ENCODE data around the gene UNC45B. TPM values are rescaled to one million over a fixed set of nuclear protein-coding genes. Genes with fewer than 3 reads are reported as not detected.
"Not testable (repeated sequence)": the region's sequence is repeated elsewhere in the genome, so short reads cannot be mapped to it uniquely, and the experiment has no call there.

Gene UNC45B
- total RNA-seq, 1 experiment from 2014 or later: not detected

DNA sequence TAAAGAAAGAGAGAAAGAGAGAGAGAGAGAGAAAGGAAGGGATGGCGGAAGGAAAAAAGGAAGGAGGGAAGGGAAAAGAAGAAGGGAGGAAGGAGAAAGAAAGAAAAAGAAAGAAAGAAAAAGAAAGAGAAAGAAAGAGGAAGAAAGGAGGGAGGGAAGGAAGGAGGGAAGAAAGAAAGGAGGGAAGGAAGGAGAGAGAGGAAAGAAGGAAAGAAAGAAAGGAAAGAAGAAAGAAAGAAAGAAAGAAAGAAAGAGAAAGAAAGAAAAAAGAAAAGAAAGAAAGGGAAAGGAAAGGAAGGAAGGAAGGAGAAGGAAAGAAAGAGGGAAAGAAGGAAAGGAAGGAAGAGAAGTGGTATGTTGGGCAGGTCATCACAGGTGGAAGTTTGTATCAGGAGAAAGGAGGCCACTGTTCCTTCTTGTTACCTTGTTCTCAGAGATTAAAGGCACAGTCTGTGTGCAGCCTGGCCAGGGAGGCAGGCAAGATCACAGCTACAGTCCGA, 27.3 kb downstream of the UNC45B start:
- Mint-ChIP-seq H3K27ac (ENCODE audit: unreplicated experiment) (no peak overlapping the region), H3K4me1 (ENCODE audit: low read depth, unreplicated experiment) (no peaks in the 10 kb centered on the region), H3K4me3 (ENCODE audit: unreplicated experiment) (no peak overlapping the region), H3K9me3 (ENCODE audit: unreplicated experiment) (no peaks in the 10 kb centered on the region), H3K27me3 (ENCODE audit: insufficient read depth, unreplicated experiment) (peaks cover 3% of the 10 kb centered on the region), H3K36me3 (ENCODE audit: insufficient read depth, unreplicated experiment) (no peaks in the 10 kb centered on the region)
- H3K9me3 ChIP-seq: no peaks in the 10 kb centered on the region
- DNase-seq: no peak
- H3K4me1 ChIP-seq: 0 out of 2 replicates have a peak, but pooled peaks cover 4% of the 10 kb centered on the region
- no peak overlapping the region for H3K4me3 ChIP-seq (ENCODE audit: low read depth, low read length)
- no peak for TF ChIP-seq CTCF (IDR thresholded peaks at IDR 0.05; ENCODE audit: insufficient read depth in 1 of 2, low read depth in 1 of 2, low read length in 1 of 2, severe bottlenecking in 1 of 2, unreplicated experiment in 1 of 2)
- no TSS peak for BruUV-seq (replicated peaks)
- POLR2A ChIA-PET: no interaction called here
- no peaks in the 10 kb centered on the region for H3K36me3 ChIP-seq (ENCODE audit: control insufficient read depth, insufficient read depth, low read length)
- H3K27me3 ChIP-seq (replicated peaks; ENCODE audit: control insufficient read depth, insufficient read depth, low read length): no peaks in the 10 kb centered on the region; the same call in 1 of the 2 replicates
- intact Hi-C loops (cut with micrococcal nuclease; ENCODE audit: unreplicated experiment): loop anchor here (5.0 kb wide), 1 partner anchor 137 kb away; no protein-coding TSS in a partner anchor
- CTCF ChIA-PET: no interaction called here

DNA sequence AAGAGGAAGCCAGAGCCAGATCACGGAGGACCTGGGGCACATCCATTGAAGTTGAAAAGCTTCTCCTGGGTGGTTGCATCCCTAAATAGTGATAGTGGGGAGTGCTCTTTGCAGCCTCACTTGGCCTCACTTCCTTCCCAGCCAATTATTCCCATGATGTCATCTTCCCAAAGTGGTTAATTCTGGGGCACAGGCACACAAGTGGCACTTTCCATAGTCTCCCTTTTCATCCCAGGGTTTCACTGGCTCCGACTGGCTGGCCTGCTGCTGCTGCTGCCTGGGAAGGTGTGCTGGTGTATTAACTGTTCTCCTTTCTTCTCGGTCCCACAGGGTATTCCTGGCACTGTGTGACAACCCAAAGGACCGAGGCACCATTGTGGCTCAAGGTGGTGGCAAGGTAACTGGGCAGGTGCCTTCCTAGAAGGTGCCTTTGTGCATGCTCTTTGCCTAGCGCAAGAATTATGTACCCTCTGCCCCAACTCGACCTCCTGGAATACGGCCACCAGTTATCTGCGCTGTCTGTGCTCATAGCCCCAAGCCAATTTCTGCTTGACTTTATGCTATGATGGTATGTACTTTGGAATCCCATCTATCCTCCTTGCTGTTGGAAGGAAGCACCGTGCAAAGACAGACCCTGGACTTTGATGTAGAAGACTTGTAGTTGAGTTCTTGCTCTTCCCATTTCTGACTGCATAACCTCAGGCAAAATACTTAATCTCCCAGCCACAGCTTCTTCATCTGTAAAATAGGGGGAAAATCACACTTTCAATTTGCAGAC, 28.2 kb downstream of the UNC45B start:
- Histone ChIP-seq H3K4me1 (0 out of 2 replicates have a peak, but pooled peaks cover 4% of the 10 kb centered on the region), H3K4me3 (ENCODE audit: low read depth, low read length) (no peak overlapping the region), H3K36me3 (ENCODE audit: control insufficient read depth, insufficient read depth, low read length) (no peaks in the 10 kb centered on the region), H3K9me3 (no peaks in the 10 kb centered on the region), H3K27me3 (replicated peaks; ENCODE audit: control insufficient read depth, insufficient read depth, low read length) (no peaks in the 10 kb centered on the region; the same call in 1 of the 2 replicates)
- intact Hi-C loops (cut with micrococcal nuclease; ENCODE audit: unreplicated experiment): loop anchor here (5.0 kb wide), 1 partner anchor 136 kb away; no protein-coding TSS in a partner anchor
- DNase-seq: no peak
- POLR2A ChIA-PET: no interaction called here
- BruUV-seq (replicated peaks): no TSS peak
- H3K27me3 Mint-ChIP-seq (ENCODE audit: insufficient read depth, unreplicated experiment): peaks cover 3% of the 10 kb centered on the region
- no peaks in the 10 kb centered on the region for H3K36me3 Mint-ChIP-seq (ENCODE audit: insufficient read depth, unreplicated experiment)
- H3K4me1 Mint-ChIP-seq (ENCODE audit: low read depth, unreplicated experiment): no peaks in the 10 kb centered on the region
- no peak overlapping the region for H3K4me3 Mint-ChIP-seq (ENCODE audit: unreplicated experiment)
- CTCF ChIA-PET: no interaction called here
- no peaks in the 10 kb centered on the region for H3K9me3 Mint-ChIP-seq (ENCODE audit: unreplicated experiment)
- H3K27ac Mint-ChIP-seq (ENCODE audit: unreplicated experiment): no peak overlapping the region
- no peak for TF ChIP-seq CTCF (IDR thresholded peaks at IDR 0.05; ENCODE audit: insufficient read depth in 1 of 2, low read depth in 1 of 2, low read length in 1 of 2, severe bottlenecking in 1 of 2, unreplicated experiment in 1 of 2)

GRCh38 chr17:35176897-35177296, 29.3 kb downstream of the UNC45B start:
- Mint-ChIP-seq H3K36me3 (ENCODE audit: insufficient read depth, unreplicated experiment) (no peaks in the 10 kb centered on the region), H3K9me3 (ENCODE audit: unreplicated experiment) (no peaks in the 10 kb centered on the region), H3K4me1 (ENCODE audit: low read depth, unreplicated experiment) (no peaks in the 10 kb centered on the region), H3K4me3 (ENCODE audit: unreplicated experiment) (no peak overlapping the region), H3K27ac (ENCODE audit: unreplicated experiment) (no peak overlapping the region), H3K27me3 (ENCODE audit: insufficient read depth, unreplicated experiment) (peaks cover 7% of the 10 kb centered on the region)
- ChIA-PET POLR2A (no interaction called here), CTCF (no interaction called here)
- intact Hi-C loops (cut with micrococcal nuclease; ENCODE audit: unreplicated experiment): loop anchor here (5.0 kb wide), 1 partner anchor 135 kb away; no protein-coding TSS in a partner anchor
- Histone ChIP-seq H3K36me3 (ENCODE audit: control insufficient read depth, insufficient read depth, low read length) (no peaks in the 10 kb centered on the region), H3K4me3 (ENCODE audit: low read depth, low read length) (no peak overlapping the region), H3K9me3 (no peaks in the 10 kb centered on the region), H3K27me3 (replicated peaks; ENCODE audit: control insufficient read depth, insufficient read depth, low read length) (no peaks in the 10 kb centered on the region), H3K4me1 (0 out of 2 replicates have a peak, but pooled peaks cover 4% of the 10 kb centered on the region)
- DNase-seq: no peak
- no peak for TF ChIP-seq CTCF (IDR thresholded peaks at IDR 0.05; ENCODE audit: insufficient read depth in 1 of 2, low read depth in 1 of 2, low read length in 1 of 2, severe bottlenecking in 1 of 2, unreplicated experiment in 1 of 2)
- BruUV-seq (replicated peaks): no TSS peak

DNA sequence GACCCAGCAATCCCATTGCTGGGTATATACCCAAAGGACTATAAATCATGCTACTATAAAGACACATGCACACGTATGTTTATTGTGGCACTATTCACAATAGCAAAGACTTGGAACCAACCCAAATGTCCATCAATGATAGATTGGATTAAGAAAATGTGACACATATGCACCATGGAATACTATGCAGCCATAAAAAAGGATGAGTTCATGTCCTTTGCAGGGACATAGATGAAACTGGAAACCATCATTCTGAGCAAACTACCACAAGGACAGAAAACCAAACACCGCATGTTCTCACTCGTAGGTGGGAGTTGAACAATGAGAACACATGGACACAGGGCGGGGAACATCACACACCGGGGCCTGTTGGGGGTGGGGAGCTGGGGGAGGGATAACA, 31.8 kb downstream of the UNC45B start:
- H3K4me1 ChIP-seq; CTCF ChIA-PET; DNase-seq; H3K36me3 ChIP-seq (ENCODE audit: control insufficient read depth, insufficient read depth, low read length); BruUV-seq (replicated peaks); H3K27me3 ChIP-seq (replicated peaks; ENCODE audit: control insufficient read depth, insufficient read depth, low read length); POLR2A ChIA-PET; H3K4me3 ChIP-seq (ENCODE audit: low read depth, low read length); H3K9me3 Mint-ChIP-seq (ENCODE audit: unreplicated experiment); H3K27ac Mint-ChIP-seq (ENCODE audit: unreplicated experiment); H3K9me3 ChIP-seq; H3K4me1 Mint-ChIP-seq (ENCODE audit: low read depth, unreplicated experiment); H3K4me3 Mint-ChIP-seq (ENCODE audit: unreplicated experiment); H3K36me3 Mint-ChIP-seq (ENCODE audit: insufficient read depth, unreplicated experiment): not testable (repeated sequence)
- peaks cover 11% of the 10 kb centered on the region for H3K27me3 Mint-ChIP-seq (ENCODE audit: insufficient read depth, unreplicated experiment)
- intact Hi-C loops (cut with micrococcal nuclease; ENCODE audit: unreplicated experiment): loop anchor here (5.0 kb wide), 1 partner anchor 133 kb away; no protein-coding TSS in a partner anchor

Measured in Caco-2 (cell line).